HCT116 (cell line): ENCODE results near the gene IL17C. TPM values are rescaled to one million over a fixed set of nuclear protein-coding genes. Genes with fewer than 3 reads are reported as not detected.

Experiments used
- ATAC-seq: fragments of 200-7000 bp; cut with Tn5 transposase; 2 replicates; pipeline ENCODE4 v1.9.1; 2020; ENCODE audit warnings: mild to moderate bottlenecking, moderate library complexity
- BruUV-seq: library from RNA; stranded (reverse); fragments of 400-500 nt; replicated peaks from 2 replicates; lab custom pipeline; 2021; lab: Mats Ljungman, UMichigan
- CTCF ChIA-PET: fragments of 300-600 bp; sonication (Branson Sonifier 250); formaldehyde crosslinking; loops from one replicate; lab custom pipeline; 2021; ENCODE audit warnings: antibody characterized with exemption; lab: Charles Lee
- POLR2A ChIA-PET: fragments of 300-600, 350-600 bp; sonication (Branson Sonifier 250); formaldehyde crosslinking; loops from one replicate; lab custom pipeline; 2021; ENCODE audit warnings: antibody characterized with exemption; lab: Charles Lee
- RAD21 ChIA-PET, 2 experiments: fragments of 300-600 bp; sonication (Branson Sonifier 250); formaldehyde crosslinking; loops; one replicate each; lab custom pipeline; 2023; ENCODE audit warnings: low total read pairs in 2 of 2; ENCODE audit not compliant: uncharacterized antibody in 2 of 2, unreplicated experiment in 2 of 2, low non-redundant PET in 1 of 2; lab: Charles Lee
- DNase-seq: peaks from one replicate; pipeline ENCODE4 v3.0.0-alpha.2; 2010; ENCODE audit warnings: low read depth, low spot score
- H2AFZ ChIP-seq: fragments of 200-600 bp; shearing (Covaris generic), sonication (generic); 2 replicates; pipeline ENCODE4 v1.6.1; 2017; ENCODE audit warnings: low read depth, mixed run types, mixed read lengths, antibody characterized with exemption, low read length; ENCODE audit not compliant: poor library complexity, severe bottlenecking
- H3K27ac ChIP-seq: 2 replicates; pipeline ENCODE4 v1.5.1; 2012; ENCODE audit warnings: low read depth, low read length
- H3K27me3 ChIP-seq: fragments of 200-600 bp; sonication (generic); 2 replicates; pipeline ENCODE4 v1.6.1; 2016; ENCODE audit warnings: mixed run types, low read length, mixed read lengths; ENCODE audit not compliant: insufficient read depth
- H3K36me3 ChIP-seq, 2 experiments: fragments of 200-500 bp in 1 of 2; fragments of 200-600 bp in 1 of 2; sonication (Bioruptor generic) in 1 of 2; sonication (generic) in 1 of 2; 2 replicates each; pipeline versions ENCODE4 v1.5.1 to v1.6.1; 2014 to 2016; ENCODE audit warnings: low read length in 2 of 2, inconsistent platforms in 1 of 2, mixed read lengths in 1 of 2, mixed run types in 1 of 2; ENCODE audit not compliant: insufficient read depth in 2 of 2, control insufficient read depth in 1 of 2
- H3K4me1 ChIP-seq, 2 experiments: fragments of 200-600 bp in 1 of 2; sonication (generic) in 1 of 2; 2 replicates each; pipeline versions ENCODE4 v1.5.1 to v1.6.1; 2012 to 2017; ENCODE audit warnings: low read length in 2 of 2, inconsistent platforms in 1 of 2, mild to moderate bottlenecking in 1 of 2, mixed read lengths in 1 of 2, mixed run types in 1 of 2, moderate library complexity in 1 of 2; ENCODE audit not compliant: insufficient read depth in 2 of 2, control insufficient read depth in 1 of 2
- H3K4me2 ChIP-seq: fragments of 200-600 bp; sonication (generic); 2 replicates; pipeline ENCODE4 v1.6.1; 2017; ENCODE audit warnings: mixed run types, low read length, mixed read lengths
- H3K4me3 ChIP-seq, 2 experiments: fragments of 200-600 bp in 1 of 2; sonication (generic) in 1 of 2; replicated peaks in 1 of 2; 2 replicates each; pipeline ENCODE4 v1.5.1; 2011 to 2016; ENCODE audit warnings: low read length in 2 of 2, control low read depth in 1 of 2, low read depth in 1 of 2, mild to moderate bottlenecking in 1 of 2, mixed read lengths in 1 of 2, mixed run types in 1 of 2
- H3K79me2 ChIP-seq: fragments of 200-600 bp; sonication (generic); 2 replicates; pipeline ENCODE4 v1.6.1; 2017; ENCODE audit warnings: mild to moderate bottlenecking, mixed run types, low read length, moderate library complexity, mixed read lengths; ENCODE audit not compliant: insufficient read depth
- H3K9ac ChIP-seq: fragments of 200-600 bp; sonication (generic); 2 replicates; pipeline ENCODE4 v1.6.1; 2016; ENCODE audit warnings: low read length, mixed read lengths
- H3K9me2 ChIP-seq: fragments of 200-600 bp; sonication (generic), shearing (Covaris generic); 2 replicates; pipeline ENCODE4 v1.6.1; 2017; ENCODE audit warnings: mixed run types, mild to moderate bottlenecking, moderate library complexity; ENCODE audit not compliant: insufficient read depth
- H3K9me3 ChIP-seq, 2 experiments: fragments of 200-500 bp in 1 of 2; fragments of 200-600 bp in 1 of 2; sonication (Bioruptor generic) in 1 of 2; sonication (generic) in 1 of 2; 2 replicates each; pipeline ENCODE4 v1.6.1; 2014 to 2017; ENCODE audit warnings: low read length in 2 of 2, mixed read lengths in 2 of 2, inconsistent platforms in 1 of 2, low read depth in 1 of 2, mild to moderate bottlenecking in 1 of 2, mixed run types in 1 of 2, moderate library complexity in 1 of 2; ENCODE audit not compliant: control insufficient read depth in 1 of 2, insufficient read depth in 1 of 2
- H4K20me1 ChIP-seq: fragments of 200-600 bp; sonication (generic), shearing (Covaris generic); 2 replicates; pipeline ENCODE4 v1.6.1; 2017; ENCODE audit warnings: mixed run types, mild to moderate bottlenecking, moderate library complexity; ENCODE audit not compliant: insufficient read depth
- CEBPB ChIP-seq: IDR thresholded peaks from 2 replicates; pipeline ENCODE4 v1.6.1; 2012; ENCODE audit warnings: low read depth
- CTCF ChIP-seq, 3 experiments: fragments of 200-600 bp in 1 of 3; sonication (generic) in 1 of 3; IDR thresholded peaks in 2 of 3; conservative IDR thresholded peaks in 1 of 3; 2 replicates each; pipeline ENCODE4 v1.5.1; 2012 to 2017; ENCODE audit warnings: low read depth in 2 of 3, low read length in 2 of 3, antibody characterized with exemption in 1 of 3, borderline replicate concordance in 1 of 3, control low read depth in 1 of 3, mild to moderate bottlenecking in 1 of 3, mixed read lengths in 1 of 3, mixed run types in 1 of 3, moderate library complexity in 1 of 3; ENCODE audit not compliant: insufficient read depth in 1 of 3
- ELF1 ChIP-seq: IDR thresholded peaks from 2 replicates; pipeline ENCODE4 v1.6.1; 2012; ENCODE audit warnings: low read depth, borderline replicate concordance
- FOSL1 ChIP-seq: IDR thresholded peaks from 2 replicates; pipeline ENCODE4 v1.6.1; 2012; ENCODE audit warnings: low read depth
- POLR2A ChIP-seq: IDR thresholded peaks from 2 replicates; pipeline ENCODE4 v1.7.0; 2011; ENCODE audit warnings: borderline replicate concordance; ENCODE audit not compliant: insufficient read depth, insufficient read length; ENCODE audit errors: extremely low read depth
- REST ChIP-seq: IDR thresholded peaks from 2 replicates; pipeline ENCODE4 v1.6.1; 2012; ENCODE audit warnings: low read depth
- ZBTB33 ChIP-seq: IDR thresholded peaks from 2 replicates; pipeline ENCODE4 v1.6.1; 2011; ENCODE audit warnings: mild to moderate bottlenecking, low read length, moderate library complexity; ENCODE audit not compliant: insufficient replicate concordance; ENCODE audit errors: extremely low read depth
- ZNF274 ChIP-seq: fragments of 200-500 bp; sonication (Bioruptor generic); IDR thresholded peaks from 2 replicates; pipeline ENCODE4 v1.6.1; 2014; ENCODE audit warnings: mild to moderate bottlenecking, low read depth, low read length, inconsistent platforms
- intact Hi-C: fragments of 100-400 bp; cut with micrococcal nuclease; formaldehyde crosslinking; loops from 2 replicates; pipeline ENCODE4 v1.10.0; 2022
- total RNA-seq: library from RNA; stranded (reverse); gene quantifications from one replicate; pipeline ENCODE4 v1.2.1, GENCODE V29; 2021; ENCODE audit not compliant: unreplicated experiment
- TF ChIP-seq, protein P1 (sequence below): IDR thresholded peaks from 2 replicates; pipeline ENCODE4 v1.6.1; 2012

Gene IL17C
- total RNA-seq, 1 experiment from 2014 or later = not detected

- Histone ChIP-seq H3K4me1 (peaks cover 0 to 3% of the 10 kb centered on the region in 2 experiments; a peak in 1 of 4 replicates), H3K9me3 (no peaks in the 10 kb centered on the region), H3K9ac (no peak overlapping the region), H3K36me3 (no peaks in the 10 kb centered on the region), H4K20me1 (no peaks in the 10 kb centered on the region), H3K9me2 (no peaks in the 10 kb centered on the region), H2AFZ (no peak overlapping the region), H3K4me2 (no peak overlapping the region; the same call in 1 of the 2 replicates), H3K27ac (no peak overlapping the region), H3K4me3 (no peak overlapping the region), H3K79me2 (no peaks in the 10 kb centered on the region), H3K27me3 (no peaks in the 10 kb centered on the region)
- DNase-seq (peak; percentile 39), ATAC-seq (peak; percentile 93)
- intact Hi-C loops = no loop called here
- ChIA-PET CTCF (interaction anchor here (1.2 to 2.8 kb wide), 5 partner anchors 9 to 30 kb away, joined by 3 to 10 read pairs (median 6); partner anchors contain the start of gene MVD), RAD21 (no interaction called here), POLR2A (no interaction called here)
- TF ChIP-seq, protein P1, sequence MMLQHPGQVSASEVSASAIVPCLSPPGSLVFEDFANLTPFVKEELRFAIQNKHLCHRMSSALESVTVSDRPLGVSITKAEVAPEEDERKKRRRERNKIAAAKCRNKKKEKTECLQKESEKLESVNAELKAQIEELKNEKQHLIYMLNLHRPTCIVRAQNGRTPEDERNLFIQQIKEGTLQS = no peak
- peak in 2 of 3 experiments; percentile 84 to 90; a peak in 4 of 6 replicates for TF ChIP-seq CTCF (IDR thresholded peaks at IDR 0.05 in 2 of 3, conservative IDR thresholded peaks at IDR 0.05 in 1 of 3; ENCODE audit: borderline replicate concordance in 1 of 3, insufficient read depth in 1 of 3, low read depth in 2 of 3, low read length in 2 of 3)
- no TSS peak for BruUV-seq
Observed at GRCh38 chr16:88672776-88673175, 34.4 kb downstream of the IL17C start.

DNA sequence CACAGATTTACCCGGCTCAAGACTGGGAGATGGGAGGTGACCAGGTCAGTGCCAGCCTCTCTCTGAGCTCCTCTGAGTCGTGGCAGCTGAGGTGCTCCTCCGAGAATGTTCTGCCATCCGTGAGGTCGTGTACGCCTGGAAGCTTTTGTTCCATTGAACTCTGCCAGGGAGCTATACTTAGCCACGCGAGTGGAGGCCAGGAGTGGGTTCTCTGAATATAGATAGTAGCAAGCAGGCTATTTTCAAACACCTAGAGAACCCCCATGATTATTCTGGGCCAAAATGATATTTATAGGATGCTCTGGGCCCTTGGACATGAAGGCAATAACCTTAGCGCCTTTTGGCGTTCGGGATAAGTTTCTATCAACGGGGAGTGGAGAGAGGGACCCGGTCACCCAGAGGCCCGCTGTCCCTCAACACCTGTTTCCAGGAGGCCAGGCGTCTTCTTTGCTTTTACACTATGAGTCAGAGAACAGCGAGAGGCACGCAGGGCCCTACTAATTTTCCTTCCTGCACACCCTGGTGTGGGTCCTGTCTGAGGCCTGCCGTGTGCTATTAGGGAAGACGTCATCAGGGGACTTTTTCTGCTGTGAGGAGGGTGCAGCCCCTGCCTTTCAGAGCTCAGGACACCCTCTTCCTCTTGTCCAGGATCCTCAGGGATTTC lies 35.5 kb downstream of the IL17C start:
- intact Hi-C loops = no loop called here
- Histone ChIP-seq H3K27me3 (no peaks in the 10 kb centered on the region), H3K9ac (no peak overlapping the region), H3K27ac (no peak overlapping the region), H4K20me1 (no peaks in the 10 kb centered on the region), H3K36me3 (no peaks in the 10 kb centered on the region), H3K9me2 (no peaks in the 10 kb centered on the region), H3K4me3 (no peak overlapping the region), H3K79me2 (no peaks in the 10 kb centered on the region), H3K4me1 (peaks cover 0 to 4% of the 10 kb centered on the region in 2 experiments; a peak in 1 of 4 replicates), H2AFZ (no peak overlapping the region), H3K9me3 (no peaks in the 10 kb centered on the region), H3K4me2 (no peak overlapping the region)
- ChIA-PET CTCF (interaction anchor here (2.8 kb wide), 1 partner anchor 11 kb away, joined by 10 read pairs; no protein-coding TSS in a partner anchor), POLR2A (no interaction called here), RAD21 (no interaction called here)
- no TSS peak for BruUV-seq
- ATAC-seq (no peak), DNase-seq (no peak)
- TF ChIP-seq FOSL1 (no peak), CEBPB (no peak), ZNF274 (no peak), ZBTB33 (no peak), POLR2A (no peak), REST (no peak), ELF1 (no peak)
